Measurements from ENCODE around the gene GTF3C1.

GTF3C1 gene

GRCh38 chr16:27485811-27486210, 63.9 kb downstream of the GTF3C1 start:
- DNase-seq (ENCODE audit: low read depth in 2 of 2), result no peak

GRCh38 chr16:27485126-27485525, 64.6 kb downstream of the GTF3C1 start:
- no peak for DNase-seq (ENCODE audit: low read depth in 2 of 2)

- no peak for DNase-seq (ENCODE audit: low read depth in 2 of 2)
Measured at GRCh38 chr16:27483624-27484023, 66.1 kb downstream of the GTF3C1 start.

DNA sequence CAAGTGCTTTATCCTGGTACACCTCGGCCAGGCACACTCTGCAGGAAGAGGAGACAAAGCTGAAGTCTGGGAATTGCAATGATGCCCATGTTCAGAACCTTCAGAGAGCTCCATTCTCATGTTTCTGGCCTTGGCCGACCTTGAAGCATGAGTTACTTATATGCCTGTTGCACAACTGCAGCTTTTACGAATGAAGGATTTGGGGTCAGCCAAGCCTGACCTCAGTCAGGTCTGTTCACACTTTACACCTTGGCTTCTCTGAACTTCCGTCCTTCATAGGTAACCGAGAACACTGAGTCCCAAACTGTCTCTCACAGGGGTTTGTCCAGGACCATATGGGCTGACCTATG, 66.7 kb downstream of the GTF3C1 start:
- no peak for DNase-seq (ENCODE audit: low read depth in 2 of 2)

- no peak for DNase-seq (ENCODE audit: low read depth in 2 of 2)
Measured at GRCh38 chr16:27482397-27483087, 67.2 kb downstream of the GTF3C1 start.

DNA sequence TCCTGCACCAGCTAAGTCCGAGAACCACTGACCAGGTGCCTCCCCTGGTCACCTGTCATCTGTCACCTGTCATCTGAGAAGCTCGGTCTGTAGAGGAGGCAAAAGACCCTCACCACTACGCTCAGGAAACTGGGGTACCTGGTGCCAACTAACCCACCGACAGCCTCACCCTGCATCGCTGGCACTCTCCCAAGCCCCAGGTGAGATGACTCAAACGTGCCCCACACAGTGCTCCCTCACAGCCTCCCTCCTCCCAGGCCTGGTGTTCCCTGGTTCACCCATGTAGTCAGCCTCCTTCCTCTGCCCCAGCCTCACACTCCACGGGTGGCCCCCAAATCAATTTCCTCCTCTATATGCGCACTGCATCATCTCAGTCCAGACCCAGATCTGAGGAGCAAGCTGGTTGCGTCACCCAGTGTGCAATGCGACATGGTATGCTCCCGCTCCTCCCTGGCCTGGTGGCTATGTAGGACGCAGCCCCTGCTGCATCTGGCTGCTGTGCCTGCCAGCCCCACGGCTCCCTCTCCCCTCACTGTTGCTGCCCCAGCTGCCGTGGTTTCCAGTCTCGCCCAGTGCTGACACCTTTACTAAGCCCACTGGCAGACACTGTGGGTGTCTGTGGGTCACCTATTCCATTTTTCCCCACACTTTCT, 68.3 kb downstream of the GTF3C1 start:
- no peak for DNase-seq (ENCODE audit: low read depth in 2 of 2)

- no peak for DNase-seq (ENCODE audit: low read depth in 2 of 2)
Measured at GRCh38 chr16:27480761-27481160, 69.0 kb downstream of the GTF3C1 start.

DNA sequence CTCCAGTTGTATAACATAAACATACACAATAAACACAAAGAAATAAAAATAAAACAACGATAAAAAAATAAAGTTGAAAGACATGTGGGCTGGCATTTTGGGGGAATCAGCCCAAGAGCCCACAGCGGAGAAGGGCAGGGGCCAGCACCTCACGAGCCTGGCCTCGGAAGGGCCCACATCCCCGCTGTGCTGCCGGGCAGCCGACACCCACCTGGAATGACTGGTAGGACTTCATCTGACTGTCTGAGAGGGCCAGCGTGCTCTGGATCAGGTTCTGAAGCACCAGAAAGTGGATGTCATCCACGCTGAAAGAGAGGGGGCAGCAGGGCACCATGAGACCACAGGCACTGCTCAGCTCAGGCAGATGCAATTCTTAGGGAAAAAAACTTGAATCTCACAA, 73.5 kb downstream of the GTF3C1 start:
- DNase-seq (ENCODE audit: low read depth in 2 of 2), result no peak

GRCh38 chr16:27475561-27475960, 74.2 kb downstream of the GTF3C1 start:
- DNase-seq (ENCODE audit: low read depth in 2 of 2), result no peak

DNA sequence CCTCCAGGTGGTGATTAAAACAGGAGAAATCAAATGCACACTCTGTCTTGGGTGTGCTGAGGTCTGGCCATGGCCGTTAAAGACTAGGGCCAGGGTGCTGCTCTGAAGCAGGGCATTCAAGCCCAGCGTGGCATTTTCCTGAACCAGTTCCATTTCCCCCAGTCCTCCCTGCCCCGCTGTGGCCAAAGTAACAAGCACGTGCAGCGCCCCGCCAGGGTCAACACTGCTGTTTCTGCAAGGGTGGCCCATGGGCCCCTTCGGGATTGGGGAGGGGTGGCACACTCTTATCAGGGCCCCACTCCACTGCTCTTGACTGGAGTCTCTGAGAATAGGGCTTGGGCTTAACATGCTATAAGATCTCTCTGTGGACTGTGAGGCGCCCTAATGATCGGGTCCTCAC, 74.8 kb downstream of the GTF3C1 start:
- no peak for DNase-seq (ENCODE audit: low read depth in 2 of 2)

GRCh38 chr16:27474041-27474440, 75.7 kb downstream of the GTF3C1 start:
- DNase-seq (ENCODE audit: low read depth in 2 of 2), result no peak

- DNase-seq (ENCODE audit: low read depth in 2 of 2), result no peak
Measured at GRCh38 chr16:27473101-27473900, 76.4 kb downstream of the GTF3C1 start.

- no peak for DNase-seq (ENCODE audit: low read depth in 2 of 2)
Measured at GRCh38 chr16:27472091-27473020, 77.4 kb downstream of the GTF3C1 start.

- DNase-seq (ENCODE audit: low read depth in 2 of 2), result no peak
Measured at GRCh38 chr16:27471661-27472060, 78.1 kb downstream of the GTF3C1 start.

- DNase-seq (ENCODE audit: low read depth in 2 of 2), result no peak
Measured at GRCh38 chr16:27470567-27471431, 78.9 kb downstream of the GTF3C1 start.

GRCh38 chr16:27468941-27469531, 80.7 kb downstream of the GTF3C1 start:
- no peak for DNase-seq (ENCODE audit: low read depth in 2 of 2)

DNA sequence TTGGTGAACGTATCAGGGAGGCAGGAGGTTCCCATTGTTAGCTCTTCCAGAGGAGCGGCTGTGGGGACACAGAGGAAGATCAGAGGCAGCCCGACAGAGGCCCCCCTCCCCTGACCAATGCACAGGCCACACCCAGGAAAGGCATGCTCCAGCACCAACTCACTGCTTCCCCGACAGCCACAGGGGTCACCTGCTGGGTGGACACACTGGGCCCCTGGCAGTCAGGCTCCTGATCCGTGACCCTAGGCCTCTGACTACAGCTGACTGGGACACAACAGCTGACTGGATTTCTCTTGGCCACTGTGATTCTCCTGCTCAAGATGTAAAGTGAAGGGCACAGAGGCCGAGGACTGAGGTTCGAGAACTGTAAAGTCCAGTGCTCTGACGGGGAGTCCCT, 84.2 kb downstream of the GTF3C1 start:
- no peak for DNase-seq (ENCODE audit: low read depth in 2 of 2)

DNA sequence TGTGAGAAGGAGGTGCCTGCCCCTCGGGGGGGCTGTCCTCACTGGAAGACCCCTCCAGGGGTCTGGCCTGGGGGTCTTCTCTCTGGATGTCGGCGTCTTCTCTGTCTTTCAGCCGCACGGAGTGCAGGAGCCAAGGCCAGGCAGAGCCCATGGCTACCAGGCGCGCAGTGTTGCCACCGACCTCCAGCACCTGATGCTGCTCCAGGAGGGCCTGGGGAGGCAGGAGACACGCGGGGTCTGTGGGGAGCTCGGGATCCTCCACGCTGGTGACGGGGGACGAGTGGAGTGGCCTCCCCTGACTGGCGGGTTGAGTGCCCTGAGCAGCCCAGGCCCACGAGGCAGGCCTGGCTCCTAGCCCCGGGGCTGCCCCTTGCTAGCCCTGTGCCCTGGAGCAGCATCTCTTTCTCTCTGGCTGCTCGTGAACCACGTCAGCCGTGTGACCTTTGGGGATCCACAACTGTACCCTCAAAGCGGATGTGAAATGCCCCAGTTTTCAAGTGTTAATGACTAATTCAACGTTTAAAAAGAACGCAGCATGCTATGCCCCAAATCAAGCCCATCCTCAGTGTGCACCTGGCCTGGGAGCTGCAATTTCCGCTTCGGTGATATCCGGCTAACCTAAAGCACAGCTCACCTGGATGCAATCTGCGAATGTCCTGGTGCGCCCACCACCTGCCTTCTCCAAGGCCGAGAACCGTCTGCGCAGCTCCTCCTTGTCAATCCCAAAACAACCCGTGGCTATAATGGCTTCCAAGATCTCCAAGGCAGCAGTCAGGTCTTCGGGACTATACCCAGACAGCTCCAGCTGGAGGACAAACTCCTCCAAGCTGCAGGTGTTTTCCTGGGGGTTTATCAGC, 84.9 kb downstream of the GTF3C1 start:
- DNase-seq (ENCODE audit: low read depth in 2 of 2), result no peak
